Kidney epithelial cell (primary cell): ENCODE results near the gene TSNAXIP1. TPM values are rescaled to one million over a fixed set of nuclear protein-coding genes. Genes with fewer than 3 reads are reported as not detected.
A peak's percentile ranks its signal among the peaks of the same experiment; 100 is the strongest.
"Not testable (repeated sequence)": the region's sequence is repeated elsewhere in the genome, so short reads cannot be mapped to it uniquely, and the experiment has no call there.

Experiments
- DNase-seq: peaks from one replicate; pipeline ENCODE4 v3.0.0-alpha.2; 2010; ENCODE audit warnings: low read depth
- H3K27me3 ChIP-seq: 2 replicates; pipeline ENCODE4 v1.6.0; 2011; ENCODE audit warnings: low read length; ENCODE audit not compliant: control insufficient read depth, insufficient read depth
- H3K36me3 ChIP-seq: 2 replicates; pipeline ENCODE4 v1.5.1; 2011; ENCODE audit warnings: low read length; ENCODE audit not compliant: control insufficient read depth, insufficient read depth
- H3K4me3 ChIP-seq: 2 replicates; pipeline ENCODE4 v1.5.1; 2011; ENCODE audit warnings: low read depth, mild to moderate bottlenecking, control low read depth, low read length
- CTCF ChIP-seq: IDR thresholded peaks from 2 replicates; pipeline ENCODE4 v1.5.1; 2011; ENCODE audit warnings: mild to moderate bottlenecking, moderate library complexity, low read length, control low read depth, inconsistent platforms; ENCODE audit not compliant: insufficient read depth, poor library complexity, severe bottlenecking
- total RNA-seq: library from RNA; depleted of rRNA; stranded (reverse); fragments of >200 nt; gene quantifications from 2 replicates; pipeline ENCODE4 v1.2.3, GENCODE V29; 2015

TSNAXIP1 gene
- total RNA-seq, 1 donor from 2014 or later = 0.63 TPM

DNA sequence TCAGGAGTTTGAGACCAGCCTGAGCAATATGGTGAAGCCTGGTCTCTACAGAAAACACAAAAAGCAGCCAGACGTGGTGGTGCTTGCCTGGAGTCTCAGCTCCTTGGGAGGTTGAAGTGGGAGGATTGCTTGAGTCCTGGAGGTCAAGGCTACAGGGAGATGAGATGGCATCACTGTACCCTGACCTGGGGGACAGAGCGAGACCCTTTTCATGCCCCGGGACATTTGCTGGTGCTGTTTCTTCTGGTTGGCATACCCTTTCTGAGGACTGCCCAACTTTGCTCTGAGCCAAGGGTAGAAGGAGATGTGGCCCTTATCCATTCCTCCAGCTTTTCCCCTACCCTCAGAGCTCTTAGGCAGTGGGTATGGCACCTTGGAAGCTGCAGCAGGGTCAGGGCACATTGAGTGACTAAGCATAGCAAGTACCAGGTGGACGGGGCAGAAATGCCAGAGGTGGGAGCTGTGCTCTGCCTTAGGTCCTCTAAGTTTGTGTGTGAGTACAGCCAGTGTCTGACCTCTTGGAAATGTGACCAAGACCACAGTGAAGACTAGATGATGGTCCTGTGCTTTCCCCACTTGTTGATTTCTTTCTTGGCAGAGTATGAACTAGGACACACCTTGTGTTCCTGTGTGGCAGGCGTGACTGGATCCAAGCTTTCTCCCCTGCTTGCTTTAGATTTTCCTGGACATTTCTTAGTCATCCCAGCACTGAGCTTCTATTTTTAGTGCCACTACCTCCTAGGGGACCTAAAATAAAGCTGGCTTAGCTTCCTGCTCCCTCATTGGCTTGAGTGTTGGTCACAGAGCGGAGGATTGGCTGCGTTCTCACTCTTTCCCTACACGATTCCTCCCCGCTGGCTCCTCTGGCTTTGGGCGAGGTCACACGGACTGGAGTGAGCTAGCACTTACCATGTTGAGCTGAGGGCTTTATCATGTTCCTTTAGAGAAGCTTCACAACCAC lies 56.2 kb downstream of the TSNAXIP1 start:
- TF ChIP-seq CTCF = no peak
- Histone ChIP-seq H3K36me3 (peaks cover 3% of the 10 kb centered on the region), H3K27me3 (no peaks in the 10 kb centered on the region), H3K4me3 (no peak overlapping the region)
- DNase-seq = no peak

GRCh38 chr16:67864044-67864443 lies 57.4 kb downstream of the TSNAXIP1 start:
- not testable (repeated sequence) for H3K36me3 ChIP-seq, H3K27me3 ChIP-seq, DNase-seq, H3K4me3 ChIP-seq

DNA sequence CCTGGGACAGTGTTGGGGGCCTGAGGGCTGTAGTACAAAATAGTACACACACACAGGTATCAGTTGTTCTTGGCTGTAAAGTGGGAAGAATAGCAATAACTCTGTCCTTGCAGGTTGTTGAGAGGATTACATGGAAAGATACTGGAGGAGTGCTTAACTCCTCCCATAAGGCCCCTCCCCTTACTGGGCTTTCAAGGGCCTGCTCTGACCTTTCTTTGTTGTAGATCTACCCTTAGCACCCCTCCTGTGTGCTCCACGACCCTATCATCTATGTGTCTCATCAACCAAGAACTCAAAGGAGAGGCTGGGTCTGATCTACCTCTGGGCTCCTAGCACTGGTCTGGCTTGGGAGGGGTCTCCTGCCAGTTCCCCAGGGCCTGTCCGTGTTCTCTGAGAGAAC lies 57.9 kb downstream of the TSNAXIP1 start:
- TF ChIP-seq CTCF = no peak
- Histone ChIP-seq H3K36me3 (peaks cover 3% of the 10 kb centered on the region), H3K4me3 (no peak overlapping the region), H3K27me3 (no peaks in the 10 kb centered on the region)
- DNase-seq = no peak

DNA sequence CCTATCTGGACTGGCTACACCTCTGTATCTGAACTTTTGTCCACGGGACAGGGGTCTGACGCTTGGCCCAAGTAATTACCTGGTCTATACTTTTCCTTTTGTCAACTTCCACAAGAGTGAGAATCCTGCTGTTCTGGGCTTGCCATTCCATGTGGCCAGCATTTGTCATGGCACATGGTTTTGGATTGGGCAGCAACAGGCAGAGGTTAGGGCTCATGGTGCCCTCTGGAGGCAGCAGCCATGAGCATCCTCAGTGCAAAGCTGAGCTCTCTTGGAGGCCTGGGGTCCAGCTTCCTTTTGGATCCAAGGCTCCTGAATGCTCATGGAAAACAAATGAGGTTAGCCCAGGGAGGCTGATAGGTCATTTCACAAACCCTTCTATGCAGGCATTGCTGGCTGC lies 58.6 kb downstream of the TSNAXIP1 start:
- H3K27me3 ChIP-seq = no peaks in the 10 kb centered on the region
- DNase-seq = no peak
- H3K4me3 ChIP-seq = no peak overlapping the region
- TF ChIP-seq CTCF = peak; percentile 43
- H3K36me3 ChIP-seq = peaks cover 3% of the 10 kb centered on the region

DNA sequence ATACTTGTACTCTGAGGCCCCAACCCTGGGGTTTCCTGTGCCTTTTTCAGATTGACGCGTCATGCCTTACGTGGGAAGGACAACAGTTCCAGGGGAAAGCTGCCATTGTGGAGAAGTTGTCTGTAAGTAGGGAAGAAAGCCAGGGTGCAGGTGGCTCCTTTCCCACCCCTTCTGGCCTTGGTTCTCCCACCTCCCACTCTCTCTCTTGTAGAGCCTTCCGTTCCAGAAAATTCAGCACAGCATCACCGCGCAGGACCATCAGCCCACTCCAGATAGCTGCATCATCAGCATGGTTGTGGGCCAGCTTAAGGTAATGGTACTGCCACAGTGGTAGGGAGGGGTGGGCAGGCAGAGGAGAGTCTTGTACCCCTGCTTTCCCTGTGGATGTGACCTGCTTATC lies 61.6 kb downstream of the TSNAXIP1 start:
- Histone ChIP-seq H3K27me3 (no peaks in the 10 kb centered on the region), H3K36me3 (peaks cover 2% of the 10 kb centered on the region), H3K4me3 (no peak overlapping the region)
- TF ChIP-seq CTCF = no peak
- DNase-seq = no peak

DNA sequence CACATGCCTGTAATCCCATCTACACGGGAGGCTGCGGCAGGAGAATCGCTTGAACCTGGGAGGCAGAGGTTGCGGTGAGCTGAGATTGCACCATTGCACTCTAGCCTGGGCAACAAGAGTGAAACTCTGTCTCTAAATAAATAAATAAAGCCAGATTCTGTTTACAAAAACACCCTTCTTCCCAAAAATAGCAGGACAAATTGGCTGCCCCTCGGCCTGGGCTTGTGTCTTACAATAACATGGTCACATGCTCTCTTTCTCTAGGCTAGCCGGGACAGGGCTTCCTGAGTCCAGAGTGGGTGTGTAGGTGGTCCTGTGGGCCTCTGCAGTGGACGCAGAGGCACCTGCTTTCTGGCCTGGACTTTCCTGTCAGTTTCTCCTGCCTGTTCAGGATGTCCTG lies 63.0 kb downstream of the TSNAXIP1 start:
- Histone ChIP-seq H3K36me3 (peaks cover 2% of the 10 kb centered on the region), H3K27me3 (no peaks in the 10 kb centered on the region), H3K4me3 (no peak overlapping the region)
- DNase-seq = no peak
- TF ChIP-seq CTCF = no peak
